ENCODE data around the gene DCUN1D5.

DNA sequence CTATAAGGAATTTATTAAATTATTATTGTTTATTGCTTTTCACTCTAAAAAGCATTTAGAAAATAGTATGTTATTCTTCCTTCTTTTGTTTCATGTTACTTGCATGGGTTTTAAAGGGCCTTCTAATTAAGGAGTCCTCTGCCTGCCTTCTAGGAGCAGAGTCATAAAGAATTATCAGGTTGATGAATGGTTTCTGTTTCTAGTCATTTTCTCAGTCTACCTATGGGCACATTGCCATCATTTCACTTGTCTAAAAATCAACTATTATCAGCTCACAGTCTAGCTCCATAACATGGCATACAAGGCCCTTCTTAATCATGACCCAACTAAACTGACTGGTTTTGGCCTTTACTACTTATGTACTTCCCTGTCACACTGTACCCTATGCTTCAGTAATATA, 33.5 kb upstream of the DCUN1D5 start:
- TF ChIP-seq POLR2AphosphoS5 (IDR thresholded peaks at IDR 0.05) (no peak), POLR2A (IDR thresholded peaks at IDR 0.05; ENCODE audit: low read depth) (no peak), EP300 (IDR thresholded peaks at IDR 0.05) (no peak)
- TF ChIP-seq, protein P1, sequence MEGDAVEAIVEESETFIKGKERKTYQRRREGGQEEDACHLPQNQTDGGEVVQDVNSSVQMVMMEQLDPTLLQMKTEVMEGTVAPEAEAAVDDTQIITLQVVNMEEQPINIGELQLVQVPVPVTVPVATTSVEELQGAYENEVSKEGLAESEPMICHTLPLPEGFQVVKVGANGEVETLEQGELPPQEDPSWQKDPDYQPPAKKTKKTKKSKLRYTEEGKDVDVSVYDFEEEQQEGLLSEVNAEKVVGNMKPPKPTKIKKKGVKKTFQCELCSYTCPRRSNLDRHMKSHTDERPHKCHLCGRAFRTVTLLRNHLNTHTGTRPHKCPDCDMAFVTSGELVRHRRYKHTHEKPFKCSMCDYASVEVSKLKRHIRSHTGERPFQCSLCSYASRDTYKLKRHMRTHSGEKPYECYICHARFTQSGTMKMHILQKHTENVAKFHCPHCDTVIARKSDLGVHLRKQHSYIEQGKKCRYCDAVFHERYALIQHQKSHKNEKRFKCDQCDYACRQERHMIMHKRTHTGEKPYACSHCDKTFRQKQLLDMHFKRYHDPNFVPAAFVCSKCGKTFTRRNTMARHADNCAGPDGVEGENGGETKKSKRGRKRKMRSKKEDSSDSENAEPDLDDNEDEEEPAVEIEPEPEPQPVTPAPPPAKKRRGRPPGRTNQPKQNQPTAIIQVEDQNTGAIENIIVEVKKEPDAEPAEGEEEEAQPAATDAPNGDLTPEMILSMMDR (IDR thresholded peaks at IDR 0.05), result no peak

Measured in esophagus muscularis mucosa (tissue), 4 donors.